Ureter (tissue), 1 donor: ENCODE results near the gene HAVCR2. TPM values are rescaled to one million over a fixed set of nuclear protein-coding genes. Genes with fewer than 3 reads are reported as not detected.
A peak's percentile ranks its signal among the peaks of the same experiment; 100 is the strongest.

ENCODE experiments used
- DNase-seq: peaks from one replicate; pipeline ENCODE4 v3.0.0-alpha.2; 2020; ENCODE audit warnings: low spot score
- total RNA-seq: library from RNA; stranded (reverse); gene quantifications from one replicate; pipeline ENCODE4 v1.2.4, GENCODE V29; 2023
- donor health status: DM: yes; HTN: yes; CAD: no.

Gene HAVCR2
- total RNA-seq = 5.6 TPM

- DNase-seq = no peak
These were observed at the start of gene HAVCR2 for GRCh38 chr5:157108976-157109375. TSS of gene HAVCR2 (minus strand) at chr5:157109044. CDS start at chr5:157108983, 61 bp downstream.

- DNase-seq = no peak
These were observed 48.5 kb upstream of the HAVCR2 start for GRCh38 chr5:157157293-157157891.

DNA sequence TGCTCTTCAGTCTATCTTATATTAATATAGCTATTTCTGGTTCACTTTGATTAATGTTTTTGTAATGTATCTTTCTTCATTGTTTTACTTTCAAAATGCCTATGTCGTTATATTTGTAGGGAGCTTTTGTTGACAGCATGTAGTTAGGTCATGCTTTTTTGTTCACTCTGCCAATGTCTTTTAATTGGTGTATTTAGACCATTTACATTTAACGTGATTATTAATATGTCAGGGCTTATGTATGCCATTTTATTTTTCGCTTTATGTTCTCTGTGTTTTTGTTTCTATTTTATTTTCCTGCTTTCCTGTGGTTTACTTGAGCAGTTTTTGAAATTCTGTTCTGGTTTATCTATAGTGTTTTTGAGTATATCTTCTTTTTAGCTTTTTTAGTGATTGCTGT lies 46.5 kb upstream of the HAVCR2 start:
- DNase-seq = no peak

- no peak for DNase-seq
These were observed 42.2 kb upstream of the HAVCR2 start for GRCh38 chr5:157150995-157151394.

DNA sequence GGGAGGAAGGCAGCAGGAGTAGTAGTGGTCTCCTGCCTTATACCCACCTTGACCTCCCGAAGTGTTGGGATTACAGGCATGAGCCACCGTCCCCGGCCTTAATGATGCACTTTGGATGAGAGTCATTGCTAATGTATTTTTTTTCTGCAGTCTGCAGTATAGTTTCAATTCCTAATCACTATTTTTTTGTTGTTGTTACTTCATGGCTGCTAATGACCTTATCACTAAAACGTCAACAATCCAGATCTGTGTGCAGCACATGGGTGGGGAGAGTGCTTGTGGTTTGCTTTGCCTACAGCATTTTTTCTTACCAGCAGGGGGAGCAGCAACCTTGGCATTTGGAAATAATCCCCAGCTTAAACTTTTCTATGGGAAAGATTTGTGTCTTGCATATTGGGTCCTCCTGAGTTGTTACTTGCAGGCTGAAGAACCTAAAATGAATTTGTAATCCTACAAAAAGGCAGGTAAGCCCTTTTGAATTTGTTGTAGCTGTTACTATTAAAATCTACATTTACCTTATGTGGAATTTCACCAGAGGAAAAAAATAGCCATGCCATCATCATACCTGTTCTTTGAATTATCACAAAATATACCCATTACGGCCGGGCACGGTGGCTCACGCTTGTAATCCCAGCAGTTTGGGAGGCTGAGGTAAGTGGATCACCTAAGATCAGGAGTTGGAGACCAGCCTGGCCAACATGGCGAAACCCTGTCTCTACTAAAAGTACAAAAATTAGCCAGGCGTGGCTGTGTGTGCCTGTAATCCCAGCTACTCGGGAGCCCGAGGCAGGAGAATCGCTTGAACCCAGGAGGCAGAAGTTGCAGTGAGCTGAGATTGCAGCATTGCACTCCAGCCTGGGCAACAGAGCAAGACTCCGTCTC lies 40.1 kb upstream of the HAVCR2 start:
- peak; percentile 75 for DNase-seq

GRCh38 chr5:157143127-157143971 lies 34.5 kb upstream of the HAVCR2 start:
- peak; percentile 53 for DNase-seq

DNA sequence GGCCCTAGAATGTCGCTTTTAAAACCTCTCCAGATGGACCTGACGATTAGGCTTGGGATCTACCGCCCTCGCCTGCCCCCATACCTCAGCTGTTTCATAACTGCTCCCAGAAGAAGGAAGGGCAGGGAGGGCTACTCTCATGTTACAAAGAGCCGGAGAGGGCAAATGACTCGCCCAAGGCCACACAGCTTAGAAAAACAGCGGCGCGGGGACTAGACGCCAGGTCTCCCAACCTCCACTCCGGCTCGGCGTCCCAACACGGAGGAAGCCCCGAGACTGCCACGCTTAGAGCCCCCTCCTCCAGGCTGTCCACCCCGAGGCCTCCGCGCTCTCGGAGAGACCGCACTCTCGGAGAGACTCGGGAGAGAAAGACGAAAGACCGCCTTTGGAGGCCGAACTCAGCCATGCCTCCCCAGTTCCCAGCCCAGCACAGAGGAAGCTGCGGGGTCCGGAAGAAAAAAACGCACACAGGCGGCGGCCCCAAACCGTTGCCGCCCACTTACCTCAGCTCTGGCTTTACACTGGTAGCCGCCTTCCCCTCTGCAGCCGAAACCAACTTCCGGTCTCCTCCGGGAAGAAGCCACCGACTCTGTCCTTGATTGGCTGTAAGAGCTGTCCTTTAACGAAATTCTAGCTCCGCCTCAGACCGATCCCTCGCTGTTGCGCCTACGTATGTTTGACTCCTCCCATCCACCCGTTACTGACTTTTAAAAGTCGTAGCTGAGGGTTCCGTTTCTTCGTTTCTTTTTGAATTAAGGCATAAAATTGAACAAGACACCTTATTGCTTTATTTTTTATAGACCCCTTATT lies 33.7 kb upstream of the HAVCR2 start, which contains the start of gene MED7:
Gene MED7 (minus strand): TSS at position 549 of the 810 bp plus-strand sequence. CDS start 3,434 bp downstream, outside the sequence.
- peak; percentile 96 for DNase-seq

- no peak for DNase-seq
These were observed 28.8 kb upstream of the HAVCR2 start for GRCh38 chr5:157137691-157138090.

- no peak for DNase-seq
These were observed 23.4 kb upstream of the HAVCR2 start for GRCh38 chr5:157132281-157132612.

- no peak for DNase-seq
These were observed 22.1 kb upstream of the HAVCR2 start for GRCh38 chr5:157130925-157131324.

GRCh38 chr5:157121709-157122108 lies 12.9 kb upstream of the HAVCR2 start:
- no peak for DNase-seq

DNA sequence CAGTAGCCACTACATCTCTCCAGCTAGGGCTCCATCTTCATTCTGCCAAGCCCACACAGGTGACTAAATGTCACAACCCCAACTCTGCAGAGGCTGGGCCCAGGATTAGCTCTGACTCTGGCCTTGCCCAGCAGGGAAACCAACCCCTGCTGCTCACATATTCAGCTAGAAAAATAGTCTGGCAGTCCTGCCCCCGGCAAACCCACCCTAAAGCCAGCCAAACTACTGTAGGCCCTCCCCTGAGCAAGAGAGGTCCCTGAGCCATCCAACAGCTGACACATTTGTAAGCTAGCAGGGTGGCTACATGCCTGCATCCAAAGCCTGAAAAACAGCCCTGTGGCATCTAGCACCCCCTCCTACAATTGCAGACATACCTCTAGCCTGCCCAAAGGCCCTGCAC lies 11.3 kb upstream of the HAVCR2 start:
- DNase-seq = no peak

DNA sequence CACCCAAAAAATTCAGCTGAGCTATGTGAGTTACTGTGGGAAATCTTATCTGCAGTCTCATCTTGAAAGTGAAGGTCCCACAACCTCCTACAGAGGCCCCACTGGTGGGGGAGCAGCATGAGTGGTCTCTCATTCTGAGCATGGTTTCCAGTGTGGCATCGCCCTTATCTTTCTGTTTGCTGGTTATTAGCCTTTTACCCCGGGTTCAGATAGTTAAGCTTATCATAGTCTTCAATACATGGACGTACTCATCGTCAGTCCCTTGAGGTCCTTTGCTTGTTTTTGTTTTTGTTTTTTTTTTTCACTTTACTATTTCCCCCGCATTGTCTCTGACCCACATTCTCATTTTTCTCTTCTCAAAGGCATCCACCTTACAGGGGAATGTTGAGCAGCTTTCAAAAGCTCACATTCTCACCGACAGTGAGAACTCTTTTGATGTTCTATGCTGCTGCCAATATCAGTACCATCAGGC lies 7.7 kb upstream of the HAVCR2 start:
- no peak for DNase-seq

- no peak for DNase-seq
These were observed 6.7 kb upstream of the HAVCR2 start for GRCh38 chr5:157115502-157115901.

- no peak for DNase-seq
These were observed 6.2 kb upstream of the HAVCR2 start for GRCh38 chr5:157115012-157115411.

GRCh38 chr5:157113002-157113401 lies 4.2 kb upstream of the HAVCR2 start:
- no peak for DNase-seq

GRCh38 chr5:157109744-157110143 lies 900 bp upstream of the HAVCR2 start:
- DNase-seq = no peak

DNA sequence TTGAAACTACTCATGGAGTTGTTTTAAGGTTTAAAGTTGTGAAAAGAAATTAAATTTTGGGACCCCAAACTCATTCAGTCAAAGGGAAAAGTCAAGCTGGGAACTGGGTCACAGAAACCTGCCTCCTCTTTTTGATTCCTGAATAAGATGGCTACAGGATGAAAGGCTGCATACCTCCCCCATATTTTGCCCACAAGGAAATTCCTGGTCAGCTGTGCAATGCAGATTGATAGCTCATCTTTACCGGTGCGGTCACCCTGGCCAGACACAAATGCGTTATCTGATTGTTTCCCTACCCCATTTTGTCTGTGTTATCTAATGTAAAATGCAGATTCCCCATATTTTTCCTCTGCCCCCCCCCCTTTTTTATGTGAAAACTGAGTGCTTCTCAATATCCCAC lies 1.3 kb downstream of the HAVCR2 start:
- DNase-seq = no peak

GRCh38 chr5:157106630-157107461 lies 2.0 kb downstream of the HAVCR2 start:
- DNase-seq = no peak

GRCh38 chr5:157100140-157100679 lies 8.6 kb downstream of the HAVCR2 start:
- no peak for DNase-seq
